COLO668 (cell line): Measurements from ENCODE around the gene IYD.
"Not testable (repeated sequence)": the region's sequence is repeated elsewhere in the genome, so short reads cannot be mapped to it uniquely, and the experiment has no call there.

Experiments
- DNase-seq: peaks from one replicate; lab custom pipeline; 2025; ENCODE audit not compliant: unreplicated experiment; lab: John Stamatoyannopoulos, UW

The IYD gene

DNA sequence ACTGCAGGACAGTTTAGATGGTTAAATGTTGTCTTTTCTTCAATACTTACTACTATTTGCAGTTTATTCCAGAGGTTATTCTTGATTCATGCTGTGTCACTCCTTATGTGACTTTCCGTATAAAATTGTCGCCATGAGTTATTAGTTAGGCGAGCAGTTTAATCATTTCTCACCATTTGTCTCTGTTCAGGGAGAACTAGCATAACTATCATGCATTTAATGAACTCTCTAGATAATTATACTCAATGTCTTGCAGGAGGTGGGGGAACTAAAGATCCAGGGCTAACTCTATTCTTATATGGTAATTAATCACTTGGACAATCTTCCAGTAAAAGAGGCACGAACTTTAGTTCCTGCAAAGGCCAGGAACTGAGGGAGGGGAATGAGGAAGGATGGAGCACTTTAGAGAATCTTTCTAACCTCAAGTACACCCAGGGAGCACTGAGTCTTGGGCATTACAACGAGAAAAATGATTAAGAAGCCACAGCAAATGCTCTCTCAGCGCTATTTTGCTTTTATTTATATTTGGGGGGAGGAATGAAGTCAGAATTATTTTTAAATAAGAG lies 58.3 kb downstream of the IYD start:
- DNase-seq = no peak

DNA sequence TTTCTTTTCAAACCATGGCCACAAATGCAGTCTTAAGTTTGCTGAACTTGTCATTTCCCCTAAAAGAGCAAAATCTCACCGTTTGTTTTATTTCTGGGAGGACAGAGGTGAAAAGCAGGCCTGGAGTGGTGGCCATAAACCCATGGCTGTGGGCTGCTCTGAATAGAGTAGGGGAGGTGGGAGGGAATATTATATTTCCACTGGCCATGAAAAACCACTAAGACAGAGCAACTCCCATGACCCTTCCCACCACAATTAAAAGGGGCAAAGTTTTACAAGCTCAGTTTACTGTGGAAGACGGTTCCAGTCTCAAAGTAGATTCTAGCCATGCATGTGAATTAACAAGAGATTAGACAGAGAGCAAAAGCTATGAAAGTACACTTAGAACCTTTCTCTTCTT lies 59.0 kb downstream of the IYD start:
- no peak for DNase-seq

DNA sequence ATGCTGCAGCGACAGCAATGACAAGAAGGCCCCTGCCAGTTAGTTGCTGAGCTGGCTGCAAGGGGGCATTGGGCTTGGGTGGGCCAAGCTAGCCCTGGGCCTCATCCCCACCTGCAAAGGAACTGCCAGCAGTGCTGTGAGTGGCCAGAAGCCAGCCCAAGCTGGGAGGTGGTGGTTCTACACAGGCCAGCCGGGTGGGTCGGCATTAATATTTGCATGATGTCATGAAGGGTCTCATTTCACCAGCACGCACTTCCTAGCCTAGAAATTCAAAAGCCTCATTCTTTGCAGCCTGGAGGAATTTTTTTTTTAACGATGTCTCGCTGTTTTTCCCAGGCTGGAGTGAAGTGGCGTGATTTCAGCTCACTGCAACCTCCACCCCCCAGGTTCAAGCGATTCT lies 62.0 kb downstream of the IYD start:
- DNase-seq = no peak

DNA sequence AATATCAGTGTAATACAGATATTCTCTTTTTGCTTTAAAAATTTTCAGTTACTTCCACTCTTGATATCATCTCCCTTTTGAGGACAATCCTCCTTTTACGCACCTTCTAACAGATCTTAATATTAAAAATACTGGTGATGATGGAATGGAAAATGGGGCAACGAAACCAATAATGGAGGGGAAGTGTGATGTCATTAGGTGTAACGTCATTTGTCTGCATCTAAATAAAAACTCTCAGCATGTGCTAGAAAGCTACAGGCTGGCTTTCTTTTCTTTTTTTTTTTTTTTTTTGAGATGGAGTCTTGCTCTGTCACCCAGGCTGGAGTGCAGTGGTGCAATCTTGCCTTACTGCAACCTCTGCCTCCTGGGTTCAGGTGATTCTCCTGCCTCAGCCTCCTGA lies 66.5 kb downstream of the IYD start:
- no peak for DNase-seq

DNA sequence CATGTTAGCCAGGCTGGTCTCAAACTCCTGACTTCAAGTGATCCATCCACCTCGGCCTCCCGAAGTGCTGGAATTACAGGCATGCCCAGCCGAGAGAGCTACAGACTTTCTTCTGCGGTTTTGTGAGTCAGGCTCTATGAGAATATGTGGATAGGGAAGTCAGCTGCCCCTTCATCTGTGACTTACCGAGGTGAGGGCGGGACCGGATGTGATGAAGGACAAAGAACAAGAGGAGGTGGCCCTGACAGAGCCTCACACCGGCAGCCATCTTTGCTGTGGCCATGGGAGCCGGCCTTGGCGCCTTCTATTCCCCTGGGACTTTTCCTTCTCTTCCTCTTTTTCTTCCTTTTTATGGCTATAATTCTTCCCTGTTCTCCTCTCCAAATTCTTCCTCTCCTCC lies 67.0 kb downstream of the IYD start:
- DNase-seq = no peak

DNA sequence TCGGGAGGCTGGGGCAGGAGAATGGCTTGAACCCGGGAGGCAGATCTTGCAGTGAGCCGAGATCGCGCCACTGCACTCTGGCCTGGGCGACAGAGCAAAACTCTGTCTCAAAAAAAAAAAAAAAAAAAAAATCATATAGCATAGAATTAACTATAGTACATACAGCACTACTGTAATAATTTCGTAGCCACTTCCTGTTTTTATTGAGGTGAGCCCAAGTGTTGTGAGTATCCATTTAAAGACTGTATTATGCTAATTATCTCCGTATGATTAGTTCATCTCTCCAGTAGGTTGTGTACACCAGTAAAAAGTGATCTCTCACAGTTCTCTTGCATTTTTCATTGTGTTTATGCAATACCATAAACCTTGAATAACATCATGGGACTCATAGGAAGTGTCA lies 70.6 kb downstream of the IYD start:
- DNase-seq = no peak

DNA sequence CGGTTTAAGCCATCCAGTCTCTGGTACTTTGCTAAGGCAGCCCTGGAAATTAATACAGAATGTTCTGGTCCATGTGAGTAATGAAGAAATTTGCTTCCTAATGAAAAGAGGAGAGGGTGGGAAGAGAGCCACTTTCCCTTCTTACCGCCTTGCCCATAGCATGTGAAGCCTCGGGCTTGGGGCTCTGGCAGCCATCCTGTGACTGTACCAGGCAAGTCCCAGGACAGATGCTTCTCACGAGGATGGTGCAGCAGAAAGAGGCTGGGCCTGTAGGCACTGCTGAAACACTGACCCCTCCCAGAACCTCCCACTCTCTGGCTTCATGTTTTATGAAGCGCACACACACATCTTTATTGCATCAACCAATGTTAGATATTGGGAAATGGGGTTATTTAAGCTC lies 74.8 kb downstream of the IYD start:
- DNase-seq = no peak

DNA sequence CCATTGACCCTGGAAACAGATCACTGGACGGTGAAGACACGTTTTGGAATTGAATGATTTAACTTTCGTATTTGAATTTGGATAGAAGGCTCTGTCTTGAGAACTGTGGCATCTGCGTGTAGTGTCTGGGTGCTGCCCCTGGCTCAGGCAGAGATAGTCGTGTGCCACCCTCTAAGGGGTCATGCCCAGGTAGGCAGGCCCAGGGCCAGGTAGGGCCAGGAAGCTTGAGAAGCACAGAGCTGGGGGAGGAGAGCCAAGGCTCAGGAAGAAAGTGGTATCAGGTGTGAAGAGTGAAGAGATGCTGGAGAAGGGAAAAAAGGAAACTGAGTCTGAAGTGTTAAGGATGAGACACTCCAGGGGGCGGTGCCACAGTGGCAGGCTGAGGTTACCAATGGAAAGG lies 75.5 kb downstream of the IYD start:
- no peak for DNase-seq

DNA sequence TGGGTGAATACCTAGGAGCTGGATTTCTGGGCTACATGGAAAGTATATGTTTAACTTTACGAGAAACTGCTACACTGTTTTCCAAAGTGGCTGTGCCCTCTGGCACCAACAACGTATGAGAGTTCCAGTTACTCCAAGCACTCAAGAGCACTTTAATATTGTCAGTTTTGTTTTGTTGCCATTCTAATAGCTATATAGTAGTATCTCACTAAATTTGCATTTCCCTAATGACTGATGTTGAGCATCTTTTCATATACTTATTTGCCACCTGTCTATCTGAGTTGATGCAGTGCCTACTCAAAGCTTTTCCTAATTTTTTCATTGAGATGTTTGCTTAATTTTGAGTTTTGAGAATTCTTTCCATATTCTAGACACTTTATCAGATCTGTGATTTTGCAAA lies 76.7 kb downstream of the IYD start:
- DNase-seq = no peak

DNA sequence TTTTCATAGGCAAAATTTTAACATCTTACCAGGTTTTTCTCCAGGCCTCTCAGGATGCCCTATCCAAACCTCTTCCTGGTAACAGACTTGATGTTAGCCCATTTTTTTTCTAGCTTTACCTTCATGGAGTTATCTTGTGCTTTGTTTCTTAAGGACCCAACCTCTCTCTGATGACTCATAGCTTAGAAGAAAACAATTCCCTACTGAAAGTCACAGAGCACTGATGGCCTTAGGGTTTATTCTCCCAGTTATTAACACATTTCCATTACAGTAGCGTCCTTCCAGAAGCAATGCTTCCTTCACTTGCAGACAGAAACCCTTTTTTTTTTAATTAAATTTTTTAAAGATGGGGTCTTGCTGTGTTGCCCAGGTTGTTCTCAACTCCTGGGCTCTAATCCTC lies 79.4 kb downstream of the IYD start:
- DNase-seq = no peak

DNA sequence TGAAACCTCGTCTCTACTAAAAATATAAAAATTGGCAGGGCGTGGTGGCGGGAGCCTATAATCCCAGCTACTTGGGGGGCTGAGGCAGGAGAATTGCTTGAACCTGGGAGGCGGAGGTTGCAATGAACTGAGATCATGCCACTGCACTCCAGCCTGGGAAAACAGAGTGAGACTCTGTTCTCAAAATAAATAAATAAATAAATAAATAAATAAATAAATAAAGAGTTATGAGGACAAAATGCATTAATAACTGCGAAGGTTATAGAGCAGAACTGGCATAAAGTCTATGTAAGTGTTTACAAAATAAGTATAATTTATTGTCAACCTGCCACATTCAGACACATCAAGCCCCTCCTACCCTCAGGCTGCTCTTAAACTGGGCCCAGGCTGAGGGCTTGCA lies 80.2 kb downstream of the IYD start:
- DNase-seq = not testable (repeated sequence)

DNA sequence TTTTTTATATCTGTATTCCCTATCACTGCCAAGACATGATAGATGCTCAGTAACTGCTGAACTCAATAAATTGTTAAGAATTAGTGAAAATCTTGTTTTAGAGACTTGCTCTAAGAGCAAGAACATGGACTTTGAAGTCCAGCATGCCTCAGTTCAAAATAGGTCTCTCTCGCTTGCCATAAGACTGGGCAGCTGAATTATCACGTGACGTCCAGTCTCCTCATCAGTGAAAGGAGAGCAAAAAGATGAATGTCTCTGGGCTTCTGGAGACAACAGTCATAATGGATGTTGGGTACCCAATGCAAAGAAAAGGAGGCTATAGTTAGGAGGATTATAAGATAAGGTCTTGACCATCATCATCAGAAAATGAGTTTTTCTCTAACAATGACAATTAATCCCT lies 82.1 kb downstream of the IYD start:
- DNase-seq = no peak

DNA sequence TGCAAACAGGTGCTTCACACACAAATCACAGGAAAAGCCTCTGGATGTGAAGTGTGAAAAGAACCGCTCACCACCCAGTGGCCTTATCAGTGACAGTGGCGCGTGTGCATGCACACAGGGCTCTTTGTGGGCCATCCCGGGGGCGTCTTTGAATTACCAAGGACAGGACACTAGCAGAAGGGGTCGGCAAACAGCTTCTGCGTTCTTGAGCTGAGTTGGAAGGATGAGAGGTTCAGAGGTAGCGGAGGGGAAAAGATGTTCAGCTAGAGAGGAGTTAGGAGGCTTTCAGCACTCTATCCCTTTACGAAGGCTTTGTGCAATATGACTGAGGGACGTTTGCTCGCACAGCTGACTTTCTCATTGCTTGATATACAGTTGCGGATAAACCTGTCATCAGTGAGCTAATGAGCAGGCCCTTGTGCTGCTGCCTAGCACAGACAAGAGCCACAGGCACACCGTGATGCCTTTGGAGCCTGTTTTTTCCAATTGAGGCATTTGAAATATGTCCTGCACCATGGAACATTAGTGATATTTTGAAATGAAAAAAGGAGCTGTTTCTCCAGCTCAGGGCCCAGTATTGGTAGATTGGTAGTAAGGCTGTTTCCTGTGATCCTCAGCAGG lies 83.1 kb downstream of the IYD start:
- DNase-seq = no peak

DNA sequence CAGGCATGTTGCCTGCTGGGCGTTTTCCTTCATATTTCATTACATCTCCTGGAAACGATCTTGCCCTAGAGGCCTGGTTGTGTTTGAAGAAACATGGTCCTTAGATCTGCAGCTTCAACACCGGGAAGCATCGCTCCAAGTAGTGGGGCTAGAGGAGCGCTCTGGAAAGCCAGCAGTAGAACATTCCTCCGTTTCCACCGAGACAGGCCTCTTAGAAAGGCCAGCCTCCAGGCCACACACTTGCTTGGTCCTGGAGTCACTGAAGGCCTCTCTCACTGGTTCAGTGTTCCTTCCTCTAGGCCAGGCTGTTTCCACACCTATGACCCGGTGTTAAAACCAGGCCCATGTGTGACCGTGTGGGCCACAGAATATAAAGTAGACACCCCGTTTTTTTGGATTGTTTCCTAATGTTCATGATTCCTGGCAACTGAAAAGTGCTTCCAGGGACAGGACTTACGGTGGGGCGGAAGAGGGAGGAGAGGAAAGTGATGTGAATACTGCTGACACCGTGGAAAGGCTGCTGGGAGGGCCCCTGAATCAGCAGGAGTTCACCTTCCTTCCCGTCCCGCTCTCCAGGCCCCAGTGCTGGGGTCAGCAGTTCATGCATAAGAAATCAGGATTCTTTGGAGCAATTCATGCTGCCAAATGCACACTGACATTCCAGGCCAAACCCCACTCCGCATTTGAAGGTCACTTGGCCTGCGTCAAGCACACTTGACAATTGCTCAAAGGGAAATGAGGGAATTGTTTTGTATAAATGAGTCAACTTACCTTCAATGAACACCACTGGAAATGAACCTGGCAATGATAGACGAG lies 83.8 kb downstream of the IYD start:
- no peak for DNase-seq

DNA sequence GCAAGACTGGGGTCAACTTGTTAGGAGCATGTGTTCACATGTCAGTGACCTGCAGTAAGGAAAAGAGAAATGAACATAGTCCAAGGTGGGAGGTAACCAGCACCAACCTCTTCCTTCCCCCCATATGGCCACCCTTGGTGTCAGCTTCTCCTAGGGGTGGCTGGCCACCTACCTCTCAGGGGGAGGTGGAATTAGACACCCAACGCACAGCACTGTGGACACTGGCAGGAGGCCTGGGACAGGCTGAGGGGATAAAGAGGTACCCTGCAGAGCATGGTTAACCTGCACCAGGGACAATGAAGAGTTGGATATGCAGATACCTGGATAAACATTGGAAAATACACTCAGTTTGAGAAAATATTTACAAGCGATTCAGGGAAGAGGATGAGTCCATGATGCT lies 84.5 kb downstream of the IYD start:
- no peak for DNase-seq
